ENCODE results near the gene AUNIP. TPM values are rescaled to one million over a fixed set of nuclear protein-coding genes. Genes with fewer than 3 reads are reported as not detected.

The AUNIP gene
- total RNA-seq, 1 donor from 2014 or later: 1.5 TPM

- Histone ChIP-seq H3K27ac (no peak overlapping the region), H3K36me3 (peaks cover 0 to 15% of the 10 kb centered on the region in 2 donors), H3K4me3 (no peak overlapping the region), H3K9me3 (no peaks in the 10 kb centered on the region), H3K27me3 (no peaks in the 10 kb centered on the region), H3K4me1 (peaks cover 28% of the 10 kb centered on the region)
- TF ChIP-seq POLR2A (IDR thresholded peaks at IDR 0.05): no peak
- no peak for TF ChIP-seq CTCF (IDR thresholded peaks at IDR 0.05)
- TF ChIP-seq POLR2AphosphoS5 (IDR thresholded peaks at IDR 0.05; ENCODE audit: insufficient read depth in 1 of 2, low read depth in 1 of 2): no peak
- intact Hi-C loops (cut with DNase I): no loop called here
- DNase-seq (ENCODE audit: extremely low spot score in 2 of 2): no peak
Measured at GRCh38 chr1:25814549-25815087, 44.6 kb downstream of the AUNIP start.

GRCh38 chr1:25813734-25814471 lies 45.4 kb downstream of the AUNIP start:
- Histone ChIP-seq H3K9me3 (no peaks in the 10 kb centered on the region), H3K27me3 (no peaks in the 10 kb centered on the region), H3K4me3 (no peak overlapping the region), H3K27ac (no peak overlapping the region), H3K36me3 (peaks cover 0 to 22% of the 10 kb centered on the region in 2 donors), H3K4me1 (peaks cover 25% of the 10 kb centered on the region)
- TF ChIP-seq POLR2AphosphoS5 (IDR thresholded peaks at IDR 0.05; ENCODE audit: insufficient read depth in 1 of 2, low read depth in 1 of 2) (no peak), CTCF (IDR thresholded peaks at IDR 0.05) (no peak), POLR2A (IDR thresholded peaks at IDR 0.05) (no peak)
- intact Hi-C loops (cut with DNase I): no loop called here
- peak in 1 of 2 donors; percentile 85 for DNase-seq (ENCODE audit: extremely low spot score in 2 of 2)

GRCh38 chr1:25813071-25813733 lies 46.1 kb downstream of the AUNIP start:
- Histone ChIP-seq H3K4me3 (no peak overlapping the region), H3K27ac (no peak overlapping the region), H3K27me3 (no peaks in the 10 kb centered on the region), H3K9me3 (no peaks in the 10 kb centered on the region), H3K36me3 (peaks cover 0 to 26% of the 10 kb centered on the region in 2 donors), H3K4me1 (peaks cover 18% of the 10 kb centered on the region)
- intact Hi-C loops (cut with DNase I): no loop called here
- TF ChIP-seq POLR2AphosphoS5 (IDR thresholded peaks at IDR 0.05; ENCODE audit: insufficient read depth in 1 of 2, low read depth in 1 of 2) (no peak), POLR2A (IDR thresholded peaks at IDR 0.05) (no peak), CTCF (IDR thresholded peaks at IDR 0.05) (no peak)
- DNase-seq (ENCODE audit: extremely low spot score in 2 of 2): no peak

GRCh38 chr1:25811384-25812082 lies 47.7 kb downstream of the AUNIP start:
- H3K4me3 ChIP-seq: no peak overlapping the region
- peaks cover 0 to 26% of the 10 kb centered on the region in 2 donors for H3K36me3 ChIP-seq
- no peak overlapping the region for H3K27ac ChIP-seq
- peaks cover 13% of the 10 kb centered on the region for H3K4me1 ChIP-seq
- intact Hi-C loops (cut with DNase I): no loop called here
- TF ChIP-seq POLR2A (IDR thresholded peaks at IDR 0.05): no peak
- no peak for TF ChIP-seq POLR2AphosphoS5 (IDR thresholded peaks at IDR 0.05; ENCODE audit: insufficient read depth in 1 of 2, low read depth in 1 of 2)
- TF ChIP-seq CTCF (IDR thresholded peaks at IDR 0.05): no peak
- H3K9me3 ChIP-seq: no peaks in the 10 kb centered on the region
- DNase-seq (ENCODE audit: extremely low spot score in 2 of 2): no peak
- no peaks in the 10 kb centered on the region for H3K27me3 ChIP-seq
